Cardiac fibroblast (primary cell): ENCODE results near the gene GAPVD1.
A peak's percentile ranks its signal among the peaks of the same experiment; 100 is the strongest.

Source experiments
- DNase-seq, 2 donors: peaks; one replicate each; pipeline versions ENCODE4 v3.0.0 to v3.0.0-alpha.2; 2010; ENCODE audit warnings: low read depth in 2 of 2
- H3K4me3 ChIP-seq, 2 donors: replicated peaks in 1 of 2; 1 replicate in 1 of 2; 2 replicates in 1 of 2; pipeline ENCODE4 v1.5.1; 2011; ENCODE audit warnings: low read depth in 2 of 2, low read length in 2 of 2, mild to moderate bottlenecking in 2 of 2, moderate library complexity in 1 of 2
- TF ChIP-seq, protein P1 (sequence below): IDR thresholded peaks from one replicate; pipeline ENCODE4 v1.5.1; 2011; ENCODE audit warnings: low read depth, mild to moderate bottlenecking, low read length, inconsistent platforms

Gene GAPVD1

DNA sequence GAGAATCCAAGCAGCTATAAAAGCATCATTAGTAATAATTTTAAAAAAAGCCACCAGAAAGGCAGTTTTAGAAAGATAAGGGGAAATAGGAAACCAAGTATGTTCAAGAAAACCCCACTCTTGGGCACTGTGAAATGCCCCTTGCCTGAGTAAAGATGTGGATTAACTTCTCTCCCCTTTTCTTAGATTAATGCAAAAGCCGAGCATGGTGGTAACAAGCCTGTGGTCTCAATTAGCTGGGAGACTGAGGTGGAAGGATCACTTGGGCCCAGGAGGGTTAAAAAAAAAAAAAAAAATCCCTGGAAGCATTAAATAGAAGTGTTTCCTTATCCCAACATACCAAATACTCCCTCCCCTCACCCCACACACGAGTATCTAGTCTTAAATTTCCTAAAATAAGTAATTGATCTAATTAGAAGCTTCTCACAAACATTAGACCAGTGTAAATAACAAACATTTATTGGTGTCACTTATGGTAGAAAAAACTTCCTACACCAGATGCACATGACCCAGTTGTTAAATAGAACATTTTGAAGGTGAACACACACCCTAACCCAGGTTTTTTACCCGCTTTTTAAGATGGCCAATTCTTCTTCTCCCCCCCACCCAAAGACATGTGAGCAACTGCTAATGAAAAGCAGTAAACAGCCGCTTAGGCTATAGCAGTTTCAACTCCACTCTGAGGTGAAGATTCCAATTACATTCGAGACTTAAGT, 25.7 kb upstream of the GAPVD1 start:
- peak overlapping the region in 1 of 2 donors; percentile 24 for H3K4me3 ChIP-seq

DNA sequence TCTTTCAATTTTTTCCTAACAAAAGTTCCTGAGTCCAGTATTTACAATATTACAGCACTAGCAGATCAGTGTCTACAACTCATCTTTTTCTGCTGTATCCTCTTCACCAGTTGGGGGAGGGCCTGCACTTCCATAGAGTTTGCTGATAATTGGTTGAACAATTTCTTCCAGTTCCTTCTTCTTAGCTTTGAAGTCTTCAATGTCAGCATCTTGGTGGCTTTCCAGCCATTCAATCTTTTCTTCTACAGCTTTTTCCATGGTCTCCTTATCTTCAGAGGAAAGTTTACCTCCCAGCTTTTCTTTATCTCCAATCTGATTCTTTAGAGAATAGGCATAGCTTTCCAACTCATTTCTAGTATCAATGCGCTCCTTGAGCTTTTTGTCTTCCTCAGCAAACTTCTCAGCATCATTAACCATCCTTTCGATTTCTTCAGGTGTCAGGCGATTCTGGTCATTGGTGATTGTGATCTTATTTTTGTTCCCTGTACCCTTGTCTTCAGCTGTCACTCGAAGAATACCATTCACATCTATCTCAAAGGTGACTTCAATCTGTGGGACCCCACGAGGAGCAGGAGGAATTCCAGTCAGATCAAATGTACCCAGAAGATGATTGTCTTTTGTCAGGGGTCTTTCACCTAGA, 25.0 kb upstream of the GAPVD1 start:
- DNase-seq: peak in 1 of 2 donors; percentile 15
- H3K4me3 ChIP-seq: peak overlapping the region in 1 of 2 donors; percentile 24

More for the DNA sequence above, 25.7 kb upstream of the GAPVD1 start:
- TF ChIP-seq, protein P1, sequence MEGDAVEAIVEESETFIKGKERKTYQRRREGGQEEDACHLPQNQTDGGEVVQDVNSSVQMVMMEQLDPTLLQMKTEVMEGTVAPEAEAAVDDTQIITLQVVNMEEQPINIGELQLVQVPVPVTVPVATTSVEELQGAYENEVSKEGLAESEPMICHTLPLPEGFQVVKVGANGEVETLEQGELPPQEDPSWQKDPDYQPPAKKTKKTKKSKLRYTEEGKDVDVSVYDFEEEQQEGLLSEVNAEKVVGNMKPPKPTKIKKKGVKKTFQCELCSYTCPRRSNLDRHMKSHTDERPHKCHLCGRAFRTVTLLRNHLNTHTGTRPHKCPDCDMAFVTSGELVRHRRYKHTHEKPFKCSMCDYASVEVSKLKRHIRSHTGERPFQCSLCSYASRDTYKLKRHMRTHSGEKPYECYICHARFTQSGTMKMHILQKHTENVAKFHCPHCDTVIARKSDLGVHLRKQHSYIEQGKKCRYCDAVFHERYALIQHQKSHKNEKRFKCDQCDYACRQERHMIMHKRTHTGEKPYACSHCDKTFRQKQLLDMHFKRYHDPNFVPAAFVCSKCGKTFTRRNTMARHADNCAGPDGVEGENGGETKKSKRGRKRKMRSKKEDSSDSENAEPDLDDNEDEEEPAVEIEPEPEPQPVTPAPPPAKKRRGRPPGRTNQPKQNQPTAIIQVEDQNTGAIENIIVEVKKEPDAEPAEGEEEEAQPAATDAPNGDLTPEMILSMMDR: no peak
- DNase-seq: no peak

DNA sequence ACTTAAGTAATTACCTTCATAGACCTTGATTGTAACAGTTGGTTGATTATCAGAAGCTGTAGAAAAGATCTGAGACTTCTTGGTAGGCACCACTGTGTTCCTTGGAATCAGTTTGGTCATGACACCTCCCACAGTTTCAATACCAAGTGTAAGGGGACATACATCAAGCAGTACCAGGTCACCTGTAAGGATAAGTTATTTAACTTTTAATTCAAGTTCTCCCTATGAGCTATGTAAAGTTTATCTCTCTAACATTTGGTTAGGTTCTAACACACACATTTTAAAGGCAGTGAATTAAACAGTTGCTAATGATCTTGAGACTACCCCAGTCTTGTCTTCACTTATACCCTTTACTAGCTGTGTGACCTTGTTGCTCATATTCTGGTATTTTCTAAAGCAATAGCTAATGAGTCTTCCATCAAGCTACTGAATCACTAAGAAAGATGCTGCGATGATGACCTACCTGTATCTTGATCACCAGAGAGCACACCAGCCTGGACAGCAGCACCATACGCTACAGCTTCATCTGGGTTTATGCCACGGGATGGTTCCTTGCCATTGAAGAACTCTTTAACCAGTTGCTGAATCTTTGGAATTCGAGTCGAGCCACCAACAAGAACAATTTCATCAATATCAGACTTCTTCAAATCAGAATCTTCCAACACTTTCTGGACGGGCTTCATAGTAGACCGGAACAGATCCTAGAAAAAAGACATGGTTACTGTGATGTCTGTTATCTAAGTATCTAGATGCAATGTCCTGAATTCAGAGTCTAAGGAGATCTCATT, 23.3 kb upstream of the GAPVD1 start:
- DNase-seq: peak in 1 of 2 donors; percentile 9
- TF ChIP-seq, protein P1: no peak
- H3K4me3 ChIP-seq: peak overlapping the region; percentile 92 to 99

DNA sequence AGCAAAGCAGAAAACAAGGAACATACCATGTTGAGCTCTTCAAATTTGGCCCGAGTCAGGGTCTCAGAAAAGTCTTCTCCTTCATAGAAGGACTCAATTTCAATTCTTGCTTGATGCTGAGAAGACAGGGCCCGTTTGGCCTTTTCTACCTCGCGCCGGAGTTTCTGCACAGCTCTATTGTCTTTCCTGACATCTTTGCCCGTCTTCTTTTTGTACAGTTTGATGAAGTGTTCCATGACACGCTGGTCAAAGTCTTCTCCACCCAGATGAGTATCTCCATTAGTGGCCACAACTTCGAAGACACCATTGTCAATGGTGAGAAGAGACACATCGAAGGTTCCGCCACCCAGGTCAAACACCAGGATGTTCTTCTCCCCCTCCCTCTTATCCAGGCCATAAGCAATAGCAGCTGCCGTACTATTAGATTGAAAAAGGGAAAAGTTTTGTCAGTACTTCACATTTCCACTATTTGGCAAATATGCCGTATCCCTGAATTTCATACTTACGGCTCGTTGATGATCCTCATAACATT, 22.6 kb upstream of the GAPVD1 start:
- no peak for DNase-seq
- H3K4me3 ChIP-seq: peak overlapping the region; percentile 92 to 99
- TF ChIP-seq, protein P1: no peak

DNA sequence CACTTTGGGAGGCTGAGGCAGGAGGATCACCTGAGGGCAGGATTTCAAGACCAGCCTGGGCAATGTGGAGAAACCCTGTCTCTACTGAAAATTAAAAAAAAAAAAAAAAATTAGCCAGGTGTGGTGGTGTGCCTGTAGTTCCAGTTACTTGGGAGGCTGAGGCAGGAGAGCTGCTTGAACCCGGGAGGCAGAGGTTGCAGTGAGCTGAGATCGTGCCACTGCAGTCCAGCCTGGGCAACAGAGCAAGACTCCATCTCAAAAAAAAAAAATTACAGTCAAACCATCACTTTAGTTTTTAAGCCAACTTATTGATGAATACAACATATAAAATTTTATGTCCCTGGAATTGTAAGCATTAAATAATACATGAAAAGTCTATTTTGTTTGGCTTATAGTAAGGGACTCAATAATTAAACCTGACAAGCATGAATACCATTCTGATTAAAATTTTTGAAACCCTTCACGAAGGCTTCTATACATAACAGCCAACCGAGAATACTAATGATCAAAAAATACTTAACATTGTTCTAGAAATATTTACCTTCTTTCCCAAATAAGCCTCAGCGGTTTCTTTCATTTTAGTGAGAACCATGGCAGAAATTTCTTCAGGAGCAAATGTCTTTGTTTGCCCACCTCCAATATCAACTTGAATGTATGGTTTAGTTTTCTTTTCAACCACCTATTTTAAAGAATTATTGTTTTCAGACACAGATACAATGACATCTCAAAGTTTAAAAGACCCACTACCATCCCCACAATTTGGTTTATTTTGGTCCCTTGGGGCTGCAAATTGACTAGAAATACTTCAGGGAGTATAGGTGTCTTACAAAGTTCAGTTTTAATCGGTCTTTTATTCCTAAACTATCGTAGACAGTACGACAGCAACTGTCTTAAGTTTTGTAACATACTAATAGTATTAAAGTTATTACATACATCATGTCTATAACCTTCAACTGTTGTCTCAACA, 21.7 kb upstream of the GAPVD1 start:
- H3K4me3 ChIP-seq: peak overlapping the region; percentile 92 to 99
- DNase-seq: no peak
- TF ChIP-seq, protein P1: no peak

DNA sequence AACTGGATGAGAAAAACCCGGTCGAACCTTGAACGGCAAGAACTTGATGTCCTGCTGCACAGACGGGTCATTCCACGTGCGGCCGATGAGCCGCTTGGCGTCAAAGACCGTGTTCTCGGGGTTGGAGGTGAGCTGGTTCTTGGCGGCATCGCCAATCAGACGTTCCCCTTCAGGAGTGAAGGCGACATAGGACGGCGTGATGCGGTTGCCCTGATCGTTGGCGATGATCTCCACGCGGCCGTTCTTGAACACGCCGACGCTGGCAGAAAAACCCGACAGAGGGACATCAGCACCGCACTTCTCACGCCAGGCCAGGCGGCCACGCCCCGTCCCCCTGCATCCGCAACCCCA, 21.0 kb upstream of the GAPVD1 start:
- peak; percentile 40 to 47 for DNase-seq
- TF ChIP-seq, protein P1: no peak
- peak overlapping the region; percentile 92 to 99 for H3K4me3 ChIP-seq
